Heart left ventricle (tissue), 13 donors: ENCODE data around the gene SULT1A1.

Source experiments
- POLR2A ChIP-seq, 2 donors: fragments of 450-650 bp; IDR thresholded peaks; one replicate each; pipeline ENCODE4 v1.6.1; 2017; ENCODE audit warnings: antibody characterized with exemption in 2 of 2, mild to moderate bottlenecking in 2 of 2, moderate library complexity in 2 of 2
- TF ChIP-seq, protein P1 (sequence below), 12 donors: fragments of 200-600 bp; sonication (generic) in 4 of 12; IDR thresholded peaks; one replicate each; pipeline versions ENCODE4 v1.5.0 to v1.8.0; 2018 to 2022; ENCODE audit warnings: antibody characterized with exemption in 12 of 12, mild to moderate bottlenecking in 5 of 12
- donor health status: ischemic (EF 13 %, LVEDD 7.1; RV severe dilation, severe dysfunction).
- donor health status: DM: no; HTN: yes; CAD: no.
- donor health status: DM: no; HTN: no; CAD: no.
- donor health status: ischemic (EF 25% LVEDD 6.9; RV normal size, moderate dysfunction).
- donor health status: ischemic (EF 25% LVEDD 5.7; RV mildly dilated, moderate dysfunction).
- donor health status: ischemic (EF 35%, LVEDD 5.7; RV mildly dilated, moderate dysfunction).
- donor health status: nonischemic (EF 11% LVEDD 7.7; RV severe dilation, severe dysfunction).
- donor health status: DM: yes; HTN: yes; CAD: no.
- donor health status: PGD.
- donor health status: ischemic (EF 29% LVEDD 5.4; RV normal size, mild dysfunction).
- donor health status: nonischemic (EF 23%, LVEDD 6.1; RV moderate dilation, normal function).

DNA sequence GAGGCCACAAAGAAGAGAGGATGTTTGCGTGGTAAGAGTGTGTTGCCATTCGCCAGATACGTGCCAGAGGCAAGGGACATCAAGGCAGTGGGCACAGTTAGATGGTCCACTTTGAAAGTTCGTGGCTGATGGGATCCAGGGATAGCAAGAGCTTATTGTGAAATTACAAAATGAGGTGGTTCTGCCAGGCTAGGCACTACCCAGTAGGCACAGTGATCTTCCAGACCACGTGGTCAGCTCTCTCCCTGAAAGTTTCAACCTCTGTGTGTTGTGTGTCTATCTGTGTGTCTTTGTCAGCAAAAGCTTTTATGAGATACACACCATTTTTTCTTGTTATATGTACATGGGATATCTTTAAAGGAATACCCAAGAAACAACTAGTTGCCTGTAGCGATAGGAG is 46.6 kb downstream of the SULT1A1 start:
- TF ChIP-seq, protein P1, sequence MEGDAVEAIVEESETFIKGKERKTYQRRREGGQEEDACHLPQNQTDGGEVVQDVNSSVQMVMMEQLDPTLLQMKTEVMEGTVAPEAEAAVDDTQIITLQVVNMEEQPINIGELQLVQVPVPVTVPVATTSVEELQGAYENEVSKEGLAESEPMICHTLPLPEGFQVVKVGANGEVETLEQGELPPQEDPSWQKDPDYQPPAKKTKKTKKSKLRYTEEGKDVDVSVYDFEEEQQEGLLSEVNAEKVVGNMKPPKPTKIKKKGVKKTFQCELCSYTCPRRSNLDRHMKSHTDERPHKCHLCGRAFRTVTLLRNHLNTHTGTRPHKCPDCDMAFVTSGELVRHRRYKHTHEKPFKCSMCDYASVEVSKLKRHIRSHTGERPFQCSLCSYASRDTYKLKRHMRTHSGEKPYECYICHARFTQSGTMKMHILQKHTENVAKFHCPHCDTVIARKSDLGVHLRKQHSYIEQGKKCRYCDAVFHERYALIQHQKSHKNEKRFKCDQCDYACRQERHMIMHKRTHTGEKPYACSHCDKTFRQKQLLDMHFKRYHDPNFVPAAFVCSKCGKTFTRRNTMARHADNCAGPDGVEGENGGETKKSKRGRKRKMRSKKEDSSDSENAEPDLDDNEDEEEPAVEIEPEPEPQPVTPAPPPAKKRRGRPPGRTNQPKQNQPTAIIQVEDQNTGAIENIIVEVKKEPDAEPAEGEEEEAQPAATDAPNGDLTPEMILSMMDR (IDR thresholded peaks at IDR 0.05) = no peak
- no peak for TF ChIP-seq POLR2A (IDR thresholded peaks at IDR 0.05)
